OCI-M2 (cell line): ENCODE data around the gene IZUMO4.
"Not testable (repeated sequence)": the region's sequence is repeated elsewhere in the genome, so short reads cannot be mapped to it uniquely, and the experiment has no call there.

Experiments used
- DNase-seq: peaks from one replicate; lab custom pipeline; 2025; ENCODE audit not compliant: unreplicated experiment; lab: John Stamatoyannopoulos, UW

The IZUMO4 gene

DNA sequence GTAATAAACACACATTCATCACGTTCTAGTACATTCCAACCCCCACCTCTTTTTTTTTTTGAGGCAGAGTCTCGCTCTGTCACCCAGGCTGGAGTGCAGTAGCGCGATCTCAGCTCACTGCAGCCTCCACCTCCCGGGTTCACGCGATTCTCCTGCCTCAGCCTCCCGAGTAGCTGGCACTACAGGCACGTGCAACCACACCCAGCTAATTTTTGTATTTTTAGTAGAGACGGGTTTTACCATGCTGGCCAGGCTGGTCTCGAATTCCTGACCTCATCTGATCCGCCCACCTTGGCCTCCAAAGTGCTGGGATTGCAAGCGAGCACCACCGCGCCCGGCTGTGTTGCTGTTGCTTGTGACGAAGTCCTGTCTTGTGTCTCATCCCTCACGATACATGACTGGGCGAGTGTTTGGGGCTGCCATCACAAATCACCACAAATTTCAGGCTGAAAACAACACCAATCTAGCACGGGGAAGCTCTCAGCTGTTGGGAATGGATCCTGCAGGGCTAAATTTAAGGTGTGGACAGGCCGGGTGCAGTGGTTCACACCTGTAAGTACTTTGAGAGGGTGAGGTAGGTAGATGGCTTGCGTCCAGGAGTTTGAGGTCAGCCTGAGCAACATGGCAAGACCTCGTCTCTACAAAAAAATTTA is 16.3 kb upstream of the IZUMO4 start:
- DNase-seq, result no peak

DNA sequence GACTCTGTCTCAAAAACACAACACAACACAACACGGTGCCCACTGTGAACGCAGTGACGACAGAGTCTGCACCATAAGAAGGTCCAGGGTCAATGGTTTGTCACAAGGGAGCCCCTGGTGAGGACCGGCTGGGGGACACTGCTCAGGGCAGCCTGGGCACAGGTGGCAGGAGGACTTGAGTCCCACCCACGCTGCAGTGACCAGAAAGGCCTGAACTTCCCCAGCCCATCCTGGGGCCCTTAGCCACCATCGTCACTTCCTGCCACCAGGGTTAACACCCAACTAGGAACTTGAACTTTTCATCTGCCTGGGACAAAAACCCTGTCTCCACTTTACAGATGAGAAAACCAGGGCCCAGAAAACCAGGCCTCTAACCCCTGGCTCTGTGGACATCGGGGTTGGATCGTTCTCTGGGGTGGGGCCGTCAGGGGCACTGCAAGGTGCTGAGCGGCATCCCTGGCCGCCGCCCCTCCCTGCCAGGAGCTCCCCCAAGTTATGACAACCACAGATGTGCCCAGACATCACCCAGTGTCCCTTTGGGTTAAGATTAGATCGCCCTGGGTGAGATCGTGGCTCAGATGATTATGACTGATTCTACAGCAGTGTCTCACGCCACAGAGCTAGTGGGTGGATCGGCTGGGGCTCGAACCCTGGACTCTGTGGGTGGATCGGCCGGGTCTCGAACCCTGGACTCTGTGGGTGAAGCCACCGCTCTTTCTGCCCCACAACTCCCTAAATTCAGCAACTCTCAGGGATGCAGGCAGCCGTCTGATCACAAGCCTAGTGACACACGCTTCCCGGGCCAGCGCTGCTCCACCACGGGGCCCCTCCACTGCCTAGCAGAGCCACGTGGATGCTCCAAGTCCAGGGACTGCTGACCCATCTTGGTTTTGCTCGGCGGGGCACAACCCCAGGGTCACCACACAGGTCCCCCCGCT is 14.6 kb upstream of the IZUMO4 start:
- DNase-seq, result no peak

DNA sequence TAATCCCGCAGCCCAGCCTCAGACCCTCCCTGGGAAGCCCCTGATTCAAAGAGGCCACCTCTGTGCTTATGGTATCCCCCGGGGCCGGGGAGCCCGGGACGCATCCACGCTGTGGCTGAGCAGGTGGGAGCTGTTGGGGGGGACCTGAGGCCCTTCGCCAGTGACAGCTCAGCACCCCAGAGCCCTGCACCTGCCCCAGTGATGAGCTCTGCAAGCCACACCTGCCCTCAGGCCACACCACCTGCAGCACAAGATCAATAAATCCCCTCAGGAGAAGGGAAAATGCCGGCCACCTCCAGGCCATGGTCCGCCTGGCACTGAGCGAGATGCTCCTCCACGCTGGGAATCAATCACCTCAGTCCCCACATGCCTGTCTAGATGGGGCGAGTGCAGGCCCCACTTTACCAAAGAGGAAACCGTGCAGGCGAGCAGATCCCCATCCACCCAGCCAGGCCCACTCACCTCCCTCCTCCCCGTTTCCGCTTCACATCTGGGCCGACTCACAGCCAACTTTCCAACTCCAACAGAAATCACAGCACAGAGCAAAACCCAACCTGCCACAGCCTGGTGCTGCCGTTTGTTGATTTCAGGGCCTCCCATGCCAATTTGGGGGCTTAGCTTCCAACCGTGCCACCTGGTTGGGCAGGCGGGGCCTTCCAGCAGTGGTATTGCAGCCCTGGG is 13.4 kb upstream of the IZUMO4 start:
- DNase-seq, result no peak

DNA sequence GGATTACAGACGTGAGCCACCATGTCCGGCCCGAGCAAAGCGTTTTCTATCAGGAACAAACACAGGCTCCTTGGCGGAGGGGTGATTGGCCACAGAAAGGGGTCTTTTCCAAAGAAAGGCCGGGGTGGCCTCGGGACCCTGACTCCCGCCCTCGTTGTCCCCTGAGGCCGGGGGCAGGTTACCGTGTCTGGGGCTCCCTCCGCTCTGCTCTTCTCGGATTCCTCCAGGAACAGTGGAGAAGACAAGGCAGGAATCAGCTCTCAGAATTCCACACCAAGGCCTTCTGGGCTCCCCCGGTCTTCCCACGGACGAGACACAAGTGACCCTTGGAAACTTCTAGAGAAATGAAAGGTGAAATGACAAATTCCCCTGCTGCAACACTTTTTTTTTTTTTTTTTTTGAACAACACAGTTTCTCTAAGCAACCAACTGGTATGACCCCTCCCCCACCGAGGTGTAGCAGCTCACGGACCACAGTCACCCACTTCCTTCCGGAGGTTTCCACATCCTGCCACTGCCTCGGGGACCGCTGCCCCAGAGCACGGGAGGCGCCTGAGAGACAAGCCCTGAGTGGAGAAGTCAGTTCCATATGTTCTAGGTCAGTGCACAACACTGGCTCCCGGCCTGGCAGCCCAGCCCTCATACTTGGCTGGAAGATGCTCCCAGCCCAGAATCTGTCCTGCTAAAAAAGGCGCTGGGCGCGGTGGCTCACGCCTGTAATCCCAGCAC is 11.6 kb upstream of the IZUMO4 start:
- no peak for DNase-seq

DNA sequence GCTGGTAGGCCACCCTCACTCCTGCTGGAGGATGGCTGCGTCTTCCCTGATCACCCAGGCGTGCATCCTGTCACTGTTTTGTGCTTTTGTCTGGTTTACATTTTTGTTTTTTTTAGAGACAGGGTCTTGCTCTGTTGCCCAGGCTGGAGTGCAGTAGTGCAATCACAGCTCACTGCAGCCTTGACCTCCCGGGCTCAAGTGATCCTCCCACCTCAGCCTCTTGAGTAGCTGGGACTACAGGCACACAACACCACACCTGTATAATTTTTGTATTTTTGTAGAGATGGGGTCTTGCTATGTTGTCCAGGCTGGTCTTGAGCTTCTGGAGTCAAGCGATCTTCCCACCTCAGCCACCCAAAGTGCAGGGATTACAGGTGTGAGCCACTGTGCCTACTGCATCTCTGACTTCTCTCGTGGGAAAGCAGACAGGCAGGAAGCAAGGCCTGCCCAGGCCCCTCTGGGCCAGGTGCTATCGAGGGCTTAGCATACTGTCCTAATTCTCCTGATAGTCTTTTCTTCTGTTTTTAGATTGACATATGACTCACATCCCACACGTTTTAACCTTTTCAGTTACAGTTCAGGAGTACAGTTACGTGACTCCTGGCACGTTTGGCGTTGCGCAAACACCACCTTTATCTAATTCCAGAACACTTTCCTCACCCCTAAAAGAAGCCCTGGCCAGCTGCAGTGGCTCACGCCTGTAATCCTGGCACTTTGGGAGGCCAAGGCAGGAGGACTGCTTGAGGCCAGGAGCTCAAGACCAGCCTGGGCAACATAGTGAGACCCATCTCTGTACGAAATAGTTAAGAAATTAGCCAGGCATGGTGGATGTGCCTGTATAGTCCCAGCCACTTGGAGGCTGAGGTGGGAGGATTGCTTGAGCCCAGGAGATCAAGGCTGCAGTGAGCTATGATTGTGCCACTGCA is 9.8 kb upstream of the IZUMO4 start:
- DNase-seq, result not testable (repeated sequence)

DNA sequence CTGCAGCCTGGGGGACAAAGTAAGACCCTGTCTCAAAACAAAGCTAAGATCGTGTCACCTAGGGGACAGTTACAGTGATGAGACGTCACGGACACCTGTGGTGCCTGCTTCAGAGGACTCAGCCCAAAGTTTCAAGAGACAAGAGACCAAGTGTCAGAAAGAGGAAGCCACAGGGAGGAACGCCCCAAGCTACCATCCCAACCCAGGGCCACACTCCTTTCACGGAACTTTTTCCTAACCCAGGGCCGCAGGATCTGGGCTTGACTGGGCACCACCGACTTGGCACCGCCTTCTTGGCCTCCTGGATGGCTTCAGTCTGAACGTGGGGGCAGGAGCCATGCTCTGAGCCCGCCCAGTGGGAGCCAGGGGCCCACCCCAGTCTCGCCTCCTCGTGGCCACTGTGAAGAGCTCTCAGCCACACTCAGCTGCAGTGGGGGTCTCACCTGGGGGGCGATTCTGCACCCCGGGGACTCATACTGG is 9.1 kb upstream of the IZUMO4 start:
- no peak for DNase-seq

DNA sequence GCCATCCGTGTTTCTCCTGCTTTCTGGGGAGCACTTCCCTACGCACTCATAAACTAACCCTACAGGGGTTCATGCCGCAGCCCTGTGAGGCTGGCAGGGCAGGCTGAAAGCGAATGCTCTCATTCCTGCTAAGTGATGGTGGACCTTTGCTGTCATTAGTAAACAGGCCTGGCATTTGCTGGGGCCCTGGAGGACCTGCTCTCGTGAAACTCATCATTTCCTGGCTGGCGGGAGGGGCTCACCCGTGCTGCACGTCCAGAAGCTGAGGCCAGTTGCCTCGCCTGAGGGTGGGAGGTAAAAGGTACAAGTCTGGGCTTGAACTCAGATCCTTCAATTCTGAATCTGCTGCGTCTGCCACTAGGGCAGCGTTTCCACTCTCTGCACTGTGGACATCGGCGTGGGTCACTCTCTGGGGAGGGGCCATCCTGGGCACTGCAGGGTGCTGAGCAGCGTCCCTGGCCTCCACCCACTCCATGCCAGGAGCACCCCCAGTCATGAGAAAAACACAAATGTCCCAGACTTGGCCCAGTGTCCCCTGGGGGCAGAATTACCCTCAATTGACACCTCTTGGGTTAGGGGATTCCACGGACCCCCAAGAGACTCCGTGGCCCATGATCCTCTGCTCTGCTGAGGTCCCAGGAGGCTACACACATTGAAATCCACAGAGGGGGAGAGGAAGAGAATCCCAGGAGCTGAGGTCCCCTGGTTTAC is 7.6 kb upstream of the IZUMO4 start:
- DNase-seq, result no peak

DNA sequence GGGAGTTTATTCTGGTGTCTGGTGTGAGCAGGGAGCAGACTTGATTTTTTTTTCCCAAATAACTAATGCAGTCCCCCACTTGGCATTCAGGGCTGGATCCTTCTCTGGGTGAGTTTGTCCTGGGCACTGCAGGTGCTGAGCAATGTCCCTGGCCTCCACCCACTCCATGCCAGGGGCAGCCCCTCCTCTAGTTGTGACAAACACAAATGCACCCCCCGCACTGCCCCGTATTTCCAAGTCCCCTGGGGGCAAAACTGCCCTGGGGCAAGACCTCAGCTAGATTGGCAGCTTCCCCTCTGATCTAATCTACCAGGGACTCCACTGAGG is 7.0 kb upstream of the IZUMO4 start:
- no peak for DNase-seq

DNA sequence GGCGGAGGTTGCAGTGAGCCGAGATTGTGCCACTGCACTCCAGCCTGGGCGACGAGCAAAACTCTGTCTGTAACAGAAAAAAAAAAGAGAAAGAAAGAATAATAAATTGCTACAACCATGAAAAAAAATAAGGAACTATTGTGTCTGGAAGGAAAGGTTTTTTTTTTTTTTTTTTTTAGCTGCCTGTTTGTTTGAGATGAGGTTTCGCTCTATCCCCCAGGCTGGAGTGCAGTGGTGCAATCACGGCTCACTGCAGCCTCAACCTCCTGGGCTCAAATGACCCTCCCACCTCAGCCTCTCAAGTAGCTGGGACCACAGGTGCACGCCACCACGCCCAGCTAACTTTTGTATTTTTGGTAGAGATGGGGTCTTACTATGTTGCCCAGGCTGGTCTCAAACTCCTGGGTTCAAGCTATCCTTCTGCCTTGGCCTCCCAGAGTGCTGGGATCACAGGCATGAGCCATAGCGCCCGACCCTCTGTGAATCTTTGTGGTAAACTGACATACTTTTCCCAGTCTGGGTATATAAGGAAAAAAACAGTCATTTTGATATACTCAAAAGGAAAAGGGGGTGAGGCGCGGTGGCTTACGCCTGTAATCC is 4.7 kb upstream of the IZUMO4 start:
- not testable (repeated sequence) for DNase-seq

DNA sequence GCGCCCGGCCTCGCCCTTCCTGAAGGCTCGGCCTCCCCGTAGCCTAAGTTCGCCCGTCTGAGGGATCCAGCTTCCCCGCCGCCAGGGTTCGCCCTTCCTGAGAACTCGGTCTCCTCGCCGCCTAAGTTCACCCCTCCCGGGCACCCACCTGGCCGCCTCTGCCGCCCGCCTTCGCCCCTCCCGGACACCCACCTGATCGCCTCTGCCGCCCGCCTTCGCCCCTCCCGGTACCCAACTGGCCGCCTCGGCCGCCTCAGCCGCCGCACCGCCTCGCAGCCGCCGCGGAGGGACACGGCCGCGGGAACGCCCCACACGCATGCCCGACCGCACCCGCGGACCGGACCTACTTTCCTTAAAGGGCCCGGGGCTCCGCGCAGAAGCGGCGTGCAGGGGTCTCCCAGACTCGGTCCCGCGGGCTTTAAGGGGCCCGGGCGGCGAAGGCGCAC is 658 bp upstream of the IZUMO4 start, which contains the start of gene MOB3A:
Gene MOB3A, minus strand, starts transcription at position 293 of the 446 bp plus-strand sequence. CDS start 17,766 bp downstream, outside the sequence.
- no peak for DNase-seq

DNA sequence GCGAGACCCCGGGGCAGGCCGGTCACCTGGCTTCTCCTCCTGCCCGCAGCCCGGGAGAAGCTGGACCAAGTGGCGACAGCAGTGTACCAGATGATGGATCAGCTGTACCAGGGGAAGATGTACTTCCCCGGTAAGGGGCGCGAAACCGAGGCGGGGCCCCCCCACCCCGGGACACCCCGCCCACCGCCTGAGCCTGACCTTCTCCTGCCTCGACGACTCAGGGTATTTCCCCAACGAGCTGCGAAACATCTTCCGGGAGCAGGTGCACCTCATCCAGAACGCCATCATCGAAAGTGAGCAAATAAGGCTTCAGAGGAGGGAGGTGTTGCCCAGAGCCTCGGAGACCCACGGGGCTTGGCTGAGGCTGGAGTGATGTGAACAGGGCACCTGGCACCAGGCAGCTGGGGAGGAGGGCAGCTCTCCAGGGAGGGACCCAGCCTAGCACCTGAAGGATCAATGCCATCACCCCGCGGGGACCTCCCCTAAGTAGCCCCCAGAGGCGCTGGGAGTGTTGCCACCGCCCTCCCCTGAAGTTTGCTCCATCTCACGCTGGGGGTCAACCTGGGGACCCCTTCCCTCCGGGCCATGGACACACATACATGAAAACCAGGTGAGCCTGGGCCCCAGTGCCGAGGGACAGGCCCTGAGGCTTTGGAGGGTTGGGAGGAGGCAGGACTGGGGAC is 629 bp downstream of the IZUMO4 start:
- no peak for DNase-seq

DNA sequence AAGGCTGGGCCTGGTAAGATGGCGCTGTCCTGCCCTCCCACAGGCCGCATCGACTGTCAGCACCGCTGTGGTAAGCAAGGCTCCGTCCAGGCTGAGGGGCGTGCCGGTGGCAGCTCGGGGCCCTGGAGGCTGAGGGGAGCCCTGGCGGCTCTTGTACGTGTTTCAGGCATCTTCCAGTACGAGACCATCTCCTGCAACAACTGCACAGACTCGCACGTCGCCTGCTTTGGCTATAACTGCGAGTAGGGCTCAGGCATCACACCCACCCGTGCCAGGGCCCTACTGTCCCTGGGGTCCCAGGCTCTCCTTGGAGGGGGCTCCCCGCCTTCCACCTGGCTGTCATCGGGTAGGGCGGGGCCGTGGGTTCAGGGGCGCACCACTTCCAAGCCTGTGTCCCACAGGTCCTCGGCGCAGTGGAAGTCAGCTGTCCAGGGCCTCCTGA is 1.2 kb downstream of the IZUMO4 start:
- DNase-seq, result no peak

DNA sequence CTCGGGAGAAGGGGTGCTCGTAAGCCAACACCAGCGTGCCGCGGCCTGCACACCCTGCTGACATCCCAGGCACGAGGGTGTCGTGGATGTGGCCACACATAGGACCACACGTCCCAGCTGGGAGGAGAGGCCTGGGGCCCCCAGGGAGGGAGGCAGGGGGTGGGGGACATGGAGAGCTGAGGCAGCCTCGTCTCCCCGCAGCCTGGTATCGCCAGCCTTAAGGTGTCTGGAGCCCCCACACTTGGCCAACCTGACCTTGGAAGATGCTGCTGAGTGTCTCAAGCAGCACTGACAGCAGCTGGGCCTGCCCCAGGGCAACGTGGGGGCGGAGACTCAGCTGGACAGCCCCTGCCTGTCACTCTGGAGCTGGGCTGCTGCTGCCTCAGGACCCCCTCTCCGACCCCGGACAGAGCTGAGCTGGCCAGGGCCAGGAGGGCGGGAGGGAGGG is 2.4 kb downstream of the IZUMO4 start:
- DNase-seq, result no peak

DNA sequence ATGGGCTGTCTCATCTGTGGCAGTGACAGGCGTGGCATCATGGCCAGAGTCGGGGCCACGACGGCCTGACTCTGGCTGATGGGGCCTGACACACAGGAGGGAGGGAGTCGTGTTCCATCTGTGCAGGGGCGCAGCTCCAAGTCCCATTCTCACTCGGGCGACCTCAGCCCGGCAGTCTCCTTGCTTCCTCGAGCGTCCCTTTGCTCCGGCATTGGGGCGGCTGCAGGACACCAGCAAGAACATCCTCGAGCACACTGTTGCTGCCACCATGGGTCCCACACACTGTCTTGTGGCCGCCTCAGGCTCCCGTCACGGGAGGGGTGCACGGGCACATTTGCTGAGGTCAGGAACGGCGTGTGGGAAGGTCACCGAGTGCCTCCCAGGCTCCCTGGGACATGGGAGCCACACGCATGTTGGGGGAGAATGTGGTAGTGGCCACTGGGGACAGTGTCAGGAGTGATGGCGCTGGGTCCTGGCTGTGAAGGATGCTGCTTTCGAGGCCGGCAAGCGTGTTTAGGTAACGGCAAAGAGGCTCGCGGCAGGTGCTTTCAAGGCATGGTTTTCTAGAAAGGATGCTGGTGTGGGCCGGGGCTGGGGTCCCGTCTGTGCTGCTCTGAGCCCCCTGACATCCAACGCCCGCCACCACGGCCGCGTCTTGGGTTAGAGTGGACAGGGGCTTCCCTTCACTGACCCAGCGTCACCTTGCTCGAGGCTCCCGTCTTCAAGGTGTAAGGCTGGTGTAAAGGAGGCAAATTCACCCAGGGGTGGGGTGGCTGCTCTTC is 3.4 kb downstream of the IZUMO4 start:
- DNase-seq, result no peak

DNA sequence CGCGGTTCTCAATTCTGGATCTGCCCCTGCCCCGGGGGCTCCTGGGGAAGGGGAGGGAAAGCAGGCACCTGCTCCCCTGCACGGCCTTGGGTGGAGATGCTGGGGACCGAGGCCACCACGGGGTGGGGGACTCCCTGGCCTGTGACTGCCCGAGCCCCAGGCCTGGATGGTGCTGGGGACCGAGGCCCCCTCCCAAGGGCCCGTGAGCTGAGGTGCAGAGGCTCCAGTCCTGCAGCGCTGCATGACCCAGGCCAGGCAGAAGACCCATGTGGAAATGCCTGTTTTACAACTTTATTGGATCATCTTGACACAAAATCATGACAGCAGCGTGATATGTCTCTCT is 4.0 kb downstream of the IZUMO4 start:
- DNase-seq, result no peak

DNA sequence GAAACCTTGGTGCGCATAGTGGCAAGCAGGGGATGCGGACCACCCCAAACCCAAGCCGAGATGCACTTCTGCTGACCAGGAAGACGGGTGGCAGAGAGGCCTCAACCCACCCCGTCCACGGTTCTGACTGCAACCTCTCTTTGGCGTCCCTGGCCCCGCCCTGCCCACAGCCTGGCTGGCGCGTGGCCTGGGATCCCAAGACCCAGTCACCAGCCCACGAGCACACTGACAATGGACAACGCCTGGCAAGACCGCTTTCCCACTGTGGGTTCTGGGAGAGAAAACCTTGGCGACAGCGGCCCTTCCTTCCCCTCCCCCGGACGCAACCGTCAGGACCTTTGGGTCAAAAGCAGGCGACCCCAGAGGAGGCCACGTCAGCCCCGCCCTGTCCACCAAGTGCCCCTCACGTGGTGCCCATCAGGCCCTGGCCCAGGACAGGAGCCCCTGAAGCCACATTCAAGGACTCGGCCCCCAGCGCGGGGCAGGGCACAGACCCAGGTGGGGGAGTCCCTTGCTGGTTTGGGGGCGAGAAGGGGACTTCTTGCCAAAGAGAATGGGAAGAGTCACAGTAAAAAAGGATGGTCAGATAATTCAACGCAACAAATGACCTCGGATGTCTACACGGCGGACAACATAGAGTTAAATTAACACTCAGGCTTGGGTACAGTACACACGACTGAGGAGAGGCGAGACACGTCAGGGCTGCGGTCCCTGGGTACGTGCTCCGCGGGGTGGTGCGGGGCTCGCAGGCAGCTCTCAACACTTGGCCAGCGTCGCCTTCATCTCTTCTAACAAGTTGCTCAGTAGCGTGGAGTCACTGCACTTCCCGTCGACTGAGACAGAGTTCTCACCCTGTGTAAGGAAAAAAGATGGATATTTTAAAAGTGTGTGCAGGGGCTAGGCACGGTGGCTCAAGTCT is 5.0 kb downstream of the IZUMO4 start:
- DNase-seq, result no peak
